ENCODE data around the gene ATG3.

GRCh38 chr3:112583105-112583504 lies 21.3 kb upstream of the ATG3 start:
- TF ChIP-seq CTCF (IDR thresholded peaks at IDR 0.05; ENCODE audit: borderline replicate concordance, extremely low read depth, low read length, poor library complexity, severe bottlenecking) (no peak), EZH2 (IDR thresholded peaks at IDR 0.05; ENCODE audit: borderline replicate concordance, low read depth, low read length, severe bottlenecking) (no peak)
